ENCODE data around the gene WDR5. TPM values are rescaled to one million over a fixed set of nuclear protein-coding genes. Genes with fewer than 3 reads are reported as not detected.
A peak's percentile ranks its signal among the peaks of the same experiment; 100 is the strongest.

Gene WDR5
- total RNA-seq, 1 experiment from 2014 or later = 62.5 TPM

- no peak for TF ChIP-seq ARID4B (CRISPR knock-in tag; IDR thresholded peaks at IDR 0.05; ENCODE audit: borderline replicate concordance)
Measured at GRCh38 chr9:134165357-134166315, 29.8 kb downstream of the WDR5 start (continued).

DNA sequence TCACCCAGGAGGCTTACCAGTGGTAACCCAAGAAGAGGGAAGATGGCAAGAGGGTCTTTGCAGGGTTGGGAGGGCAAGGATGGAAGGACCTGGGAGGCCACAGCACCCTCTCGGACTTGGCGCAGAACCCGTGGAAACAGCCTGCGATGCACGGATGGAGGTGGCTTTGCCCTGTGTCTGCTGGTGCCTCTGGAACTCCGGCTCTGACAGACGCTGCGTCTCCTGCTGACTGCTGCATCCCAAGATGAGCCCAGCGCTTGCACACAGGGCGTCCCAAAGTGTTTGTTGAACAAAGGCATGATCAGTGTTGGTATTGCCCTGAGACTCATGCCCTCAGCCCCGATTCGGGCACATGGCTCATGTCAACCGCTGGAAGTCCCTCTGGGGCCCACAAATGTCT is 30.5 kb downstream of the WDR5 start:
- TF ChIP-seq OVOL2 (CRISPR knock-in tag; IDR thresholded peaks at IDR 0.05; ENCODE audit: borderline replicate concordance) (no peak), FOXP4 (CRISPR knock-in tag; IDR thresholded peaks at IDR 0.05) (no peak), ZNF512 (CRISPR knock-in tag; IDR thresholded peaks at IDR 0.05; ENCODE audit: borderline replicate concordance) (no peak), NR2C2 (CRISPR knock-in tag; IDR thresholded peaks at IDR 0.05) (no peak), JUN (CRISPR knock-in tag; IDR thresholded peaks at IDR 0.05) (no peak), JAZF1 (CRISPR knock-in tag; IDR thresholded peaks at IDR 0.05) (no peak)
- TF ChIP-seq, protein P1, sequence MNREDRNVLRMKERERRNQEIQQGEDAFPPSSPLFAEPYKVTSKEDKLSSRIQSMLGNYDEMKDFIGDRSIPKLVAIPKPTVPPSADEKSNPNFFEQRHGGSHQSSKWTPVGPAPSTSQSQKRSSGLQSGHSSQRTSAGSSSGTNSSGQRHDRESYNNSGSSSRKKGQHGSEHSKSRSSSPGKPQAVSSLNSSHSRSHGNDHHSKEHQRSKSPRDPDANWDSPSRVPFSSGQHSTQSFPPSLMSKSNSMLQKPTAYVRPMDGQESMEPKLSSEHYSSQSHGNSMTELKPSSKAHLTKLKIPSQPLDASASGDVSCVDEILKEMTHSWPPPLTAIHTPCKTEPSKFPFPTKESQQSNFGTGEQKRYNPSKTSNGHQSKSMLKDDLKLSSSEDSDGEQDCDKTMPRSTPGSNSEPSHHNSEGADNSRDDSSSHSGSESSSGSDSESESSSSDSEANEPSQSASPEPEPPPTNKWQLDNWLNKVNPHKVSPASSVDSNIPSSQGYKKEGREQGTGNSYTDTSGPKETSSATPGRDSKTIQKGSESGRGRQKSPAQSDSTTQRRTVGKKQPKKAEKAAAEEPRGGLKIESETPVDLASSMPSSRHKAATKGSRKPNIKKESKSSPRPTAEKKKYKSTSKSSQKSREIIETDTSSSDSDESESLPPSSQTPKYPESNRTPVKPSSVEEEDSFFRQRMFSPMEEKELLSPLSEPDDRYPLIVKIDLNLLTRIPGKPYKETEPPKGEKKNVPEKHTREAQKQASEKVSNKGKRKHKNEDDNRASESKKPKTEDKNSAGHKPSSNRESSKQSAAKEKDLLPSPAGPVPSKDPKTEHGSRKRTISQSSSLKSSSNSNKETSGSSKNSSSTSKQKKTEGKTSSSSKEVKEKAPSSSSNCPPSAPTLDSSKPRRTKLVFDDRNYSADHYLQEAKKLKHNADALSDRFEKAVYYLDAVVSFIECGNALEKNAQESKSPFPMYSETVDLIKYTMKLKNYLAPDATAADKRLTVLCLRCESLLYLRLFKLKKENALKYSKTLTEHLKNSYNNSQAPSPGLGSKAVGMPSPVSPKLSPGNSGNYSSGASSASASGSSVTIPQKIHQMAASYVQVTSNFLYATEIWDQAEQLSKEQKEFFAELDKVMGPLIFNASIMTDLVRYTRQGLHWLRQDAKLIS (CRISPR knock-in tag; IDR thresholded peaks at IDR 0.05; ENCODE audit: borderline replicate concordance) = no peak
- DNase-seq (ENCODE audit: low spot score) (no peak), ATAC-seq (no peak)
- Mint-ChIP-seq H3K36me3 (peaks cover 8% of the 10 kb centered on the region), H3K27ac (no peak overlapping the region), H3K9me3 (peaks cover 14% of the 10 kb centered on the region; the same call in 1 of the 2 replicates), H3K4me1 (peaks cover 8% of the 10 kb centered on the region; the same call in 1 of the 2 replicates), H3K4me3 (0 out of 2 replicates have a peak overlapping the region, but pooled peaks have one; percentile 33), H3K27me3 (ENCODE audit: low read depth) (no peaks in the 10 kb centered on the region; the same call in 1 of the 2 replicates)
- POLR2A ChIA-PET = no interaction called here
- CTCF ChIA-PET = no interaction called here

- Mint-ChIP-seq H3K27ac (no peak overlapping the region), H3K4me3 (no peak overlapping the region), H3K36me3 (peaks cover 8% of the 10 kb centered on the region), H3K27me3 (ENCODE audit: low read depth) (no peaks in the 10 kb centered on the region; the same call in 1 of the 2 replicates), H3K4me1 (peaks cover 7% of the 10 kb centered on the region; the same call in 1 of the 2 replicates), H3K9me3 (peaks cover 14% of the 10 kb centered on the region; the same call in 1 of the 2 replicates)
- CTCF ChIA-PET = interaction anchor here (5.6 kb wide), 1 partner anchor 275 kb away, joined by 54 read pairs; no protein-coding TSS in a partner anchor
- TF ChIP-seq SOX15 (CRISPR knock-in tag; IDR thresholded peaks at IDR 0.05) (no peak), ZBTB21 (CRISPR knock-in tag; IDR thresholded peaks at IDR 0.05; ENCODE audit: borderline replicate concordance) (no peak)
- POLR2A ChIA-PET = no interaction called here
- no peak for ATAC-seq
- DNase-seq (ENCODE audit: low spot score) = no peak
Measured at GRCh38 chr9:134167530-134167931, 31.6 kb downstream of the WDR5 start.
